Mesothelial cell of epicardium (in vitro differentiated cells): ENCODE results near the gene RAB40A. TPM values are rescaled to one million over a fixed set of nuclear protein-coding genes. Genes with fewer than 3 reads are reported as not detected.
"Not testable (repeated sequence)": the region's sequence is repeated elsewhere in the genome, so short reads cannot be mapped to it uniquely, and the experiment has no call there.

ENCODE experiments used
- DNase-seq, 2 experiments: peaks; one replicate each; pipeline ENCODE4 v3.0.0; 2021; ENCODE audit warnings: low spot score in 2 of 2; ENCODE audit not compliant: unreplicated experiment in 2 of 2
- H3K27ac Mint-ChIP-seq: 2 replicates; pipeline ENCODE4 v1.8.0; 2021; ENCODE audit warnings: mixed read lengths
- H3K27me3 Mint-ChIP-seq: 2 replicates; pipeline ENCODE4 v1.8.0; 2021; ENCODE audit warnings: low read depth, mixed read lengths
- H3K36me3 Mint-ChIP-seq: 2 replicates; pipeline ENCODE4 v1.8.0; 2021; ENCODE audit warnings: mixed read lengths
- H3K4me1 Mint-ChIP-seq: 2 replicates; pipeline ENCODE4 v1.8.0; 2021; ENCODE audit warnings: mixed read lengths
- H3K4me3 Mint-ChIP-seq: 2 replicates; pipeline ENCODE4 v1.8.0; 2021; ENCODE audit warnings: mild to moderate bottlenecking, moderate library complexity, mixed read lengths
- H3K9me3 Mint-ChIP-seq: 2 replicates; pipeline ENCODE4 v1.8.0; 2021; ENCODE audit warnings: mixed read lengths
- total RNA-seq: library from RNA; stranded (reverse); gene quantifications from 3 replicates; pipeline ENCODE4 v1.2.1, GENCODE V29; 2021
- TF ChIP-seq, protein P1 (sequence below): fragments of 200-600 bp; sonication (generic); IDR thresholded peaks from one replicate; pipeline ENCODE4 v1.5.0; 2021; ENCODE audit warnings: antibody characterized with exemption; ENCODE audit not compliant: unreplicated experiment

Gene RAB40A
- total RNA-seq, 1 donor from 2014 or later, result 0.78 TPM

DNA sequence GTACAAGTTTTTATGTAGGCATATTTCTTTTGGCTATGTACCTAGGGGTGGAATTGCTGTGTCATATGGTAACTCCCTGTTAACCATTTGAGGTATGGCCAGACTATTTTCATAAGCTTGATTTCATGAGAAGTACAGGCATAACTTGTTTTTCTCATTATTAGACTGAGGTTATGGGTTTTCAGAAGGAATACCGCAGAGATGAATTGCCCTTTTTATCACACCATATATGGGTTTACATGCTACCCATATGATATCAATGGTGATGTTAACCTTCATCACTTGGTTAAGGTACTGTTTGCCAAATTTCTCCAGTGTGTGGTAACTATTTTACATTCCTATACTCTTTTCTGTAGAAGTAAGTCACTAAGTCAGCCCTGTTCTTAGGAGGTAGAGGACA, 23.5 kb downstream of the RAB40A start:
- H3K27ac Mint-ChIP-seq, result no peak overlapping the region
- DNase-seq, result no peak
- peaks cover 35% of the 10 kb centered on the region for H3K9me3 Mint-ChIP-seq
- no peaks in the 10 kb centered on the region for H3K4me1 Mint-ChIP-seq
- TF ChIP-seq, protein P1, sequence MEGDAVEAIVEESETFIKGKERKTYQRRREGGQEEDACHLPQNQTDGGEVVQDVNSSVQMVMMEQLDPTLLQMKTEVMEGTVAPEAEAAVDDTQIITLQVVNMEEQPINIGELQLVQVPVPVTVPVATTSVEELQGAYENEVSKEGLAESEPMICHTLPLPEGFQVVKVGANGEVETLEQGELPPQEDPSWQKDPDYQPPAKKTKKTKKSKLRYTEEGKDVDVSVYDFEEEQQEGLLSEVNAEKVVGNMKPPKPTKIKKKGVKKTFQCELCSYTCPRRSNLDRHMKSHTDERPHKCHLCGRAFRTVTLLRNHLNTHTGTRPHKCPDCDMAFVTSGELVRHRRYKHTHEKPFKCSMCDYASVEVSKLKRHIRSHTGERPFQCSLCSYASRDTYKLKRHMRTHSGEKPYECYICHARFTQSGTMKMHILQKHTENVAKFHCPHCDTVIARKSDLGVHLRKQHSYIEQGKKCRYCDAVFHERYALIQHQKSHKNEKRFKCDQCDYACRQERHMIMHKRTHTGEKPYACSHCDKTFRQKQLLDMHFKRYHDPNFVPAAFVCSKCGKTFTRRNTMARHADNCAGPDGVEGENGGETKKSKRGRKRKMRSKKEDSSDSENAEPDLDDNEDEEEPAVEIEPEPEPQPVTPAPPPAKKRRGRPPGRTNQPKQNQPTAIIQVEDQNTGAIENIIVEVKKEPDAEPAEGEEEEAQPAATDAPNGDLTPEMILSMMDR, result no peak
- H3K36me3 Mint-ChIP-seq, result peaks cover 2% of the 10 kb centered on the region
- H3K4me3 Mint-ChIP-seq, result no peak overlapping the region
- H3K27me3 Mint-ChIP-seq, result no peaks in the 10 kb centered on the region

- not testable (repeated sequence) for H3K4me1 Mint-ChIP-seq, DNase-seq, H3K27ac Mint-ChIP-seq, H3K36me3 Mint-ChIP-seq, H3K4me3 Mint-ChIP-seq, H3K27me3 Mint-ChIP-seq
- H3K9me3 Mint-ChIP-seq, result peaks cover 36% of the 10 kb centered on the region
Measured at GRCh38 chrX:103493578-103493977, 25.7 kb downstream of the RAB40A start.

DNA sequence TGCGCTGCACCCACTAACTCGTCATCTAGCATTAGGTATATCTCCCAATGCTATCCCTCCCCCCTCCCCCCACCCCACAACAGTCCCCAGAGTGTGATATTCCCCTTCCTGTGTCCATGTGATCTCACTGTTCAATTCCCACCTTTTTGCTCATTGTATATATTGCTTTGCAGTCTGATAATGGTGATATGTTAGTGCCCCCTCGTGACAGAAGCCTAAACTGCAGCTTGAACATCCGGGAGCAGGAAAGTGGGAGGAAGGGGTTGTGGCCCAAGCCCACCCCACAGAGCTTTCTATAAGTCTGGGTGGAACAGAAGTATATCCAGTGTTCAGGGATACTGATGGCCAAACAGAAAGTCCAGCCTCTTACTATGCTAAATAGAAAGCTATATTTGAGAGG, 29.6 kb downstream of the RAB40A start:
- TF ChIP-seq, protein P1, result peak; percentile 45
- H3K36me3 Mint-ChIP-seq, H3K27me3 Mint-ChIP-seq, DNase-seq, H3K27ac Mint-ChIP-seq, H3K4me1 Mint-ChIP-seq, H3K4me3 Mint-ChIP-seq: not testable (repeated sequence)
- H3K9me3 Mint-ChIP-seq, result peaks cover 29% of the 10 kb centered on the region

GRCh38 chrX:103488794-103489193, 30.5 kb downstream of the RAB40A start:
- no peaks in the 10 kb centered on the region for H3K4me1 Mint-ChIP-seq
- H3K4me3 Mint-ChIP-seq, result no peak overlapping the region
- H3K27me3 Mint-ChIP-seq, result no peaks in the 10 kb centered on the region
- TF ChIP-seq, protein P1, result no peak
- DNase-seq, result no peak
- no peak overlapping the region for H3K27ac Mint-ChIP-seq
- peaks cover 19% of the 10 kb centered on the region for H3K9me3 Mint-ChIP-seq
- H3K36me3 Mint-ChIP-seq, result no peaks in the 10 kb centered on the region

- no peaks in the 10 kb centered on the region for H3K36me3 Mint-ChIP-seq
- H3K9me3 Mint-ChIP-seq, result peaks cover 15% of the 10 kb centered on the region
- H3K27ac Mint-ChIP-seq, result no peak overlapping the region
- TF ChIP-seq, protein P1, result peak; percentile 37
- DNase-seq, result no peak
- H3K27me3 Mint-ChIP-seq, result no peaks in the 10 kb centered on the region
- no peak overlapping the region for H3K4me3 Mint-ChIP-seq
- no peaks in the 10 kb centered on the region for H3K4me1 Mint-ChIP-seq
Measured at GRCh38 chrX:103488332-103488731, 31.0 kb downstream of the RAB40A start.

DNA sequence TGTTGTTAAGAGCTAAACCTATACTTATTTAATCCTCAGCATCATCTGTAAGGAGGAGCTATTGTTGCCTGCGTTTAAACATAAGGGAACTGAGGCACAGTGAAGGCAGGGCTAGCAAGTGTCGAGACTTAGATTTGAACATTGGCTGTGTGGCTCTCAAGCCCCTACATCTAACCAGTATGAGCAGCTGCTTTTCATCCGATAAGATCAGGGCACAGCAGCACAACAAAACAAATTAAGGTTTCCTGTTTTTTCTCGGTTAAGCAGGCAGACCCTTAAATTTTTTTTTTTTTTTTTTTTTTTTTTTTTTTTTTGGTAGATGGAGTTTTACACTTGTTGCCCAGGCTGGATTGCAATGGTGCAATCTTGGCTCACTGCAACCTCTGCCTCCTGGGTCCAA, 35.6 kb downstream of the RAB40A start:
- Mint-ChIP-seq H3K27ac (no peak overlapping the region), H3K36me3 (no peaks in the 10 kb centered on the region), H3K27me3 (no peaks in the 10 kb centered on the region), H3K9me3 (peaks cover 3% of the 10 kb centered on the region), H3K4me3 (no peak overlapping the region), H3K4me1 (no peaks in the 10 kb centered on the region)
- no peak for DNase-seq
- TF ChIP-seq, protein P1, result no peak
